ENCODE results near the gene B9D1. TPM values are rescaled to one million over a fixed set of nuclear protein-coding genes. Genes with fewer than 3 reads are reported as not detected.

B9D1 gene
- total RNA-seq, 2 experiments from 2014 or later = 21.1 to 38.1 TPM

- H3K9me3 ChIP-seq (ENCODE audit: low read length) = no peaks in the 10 kb centered on the region
- no peak overlapping the region for H3K27ac ChIP-seq (ENCODE audit: low read depth, low read length, poor library complexity, severe bottlenecking)
- CTCF ChIA-PET (ENCODE audit: unreplicated experiment) = no interaction called here
- no peak for DNase-seq (ENCODE audit: low spot score)
- no TSS peak for BruUV-seq (replicated peaks)
- peak overlapping the region; percentile 63; the same call in 1 of the 2 replicates for H2AFZ ChIP-seq (ENCODE audit: low read length)
- POLR2A ChIA-PET = interaction anchor here (0.7 kb wide), 1 partner anchor 10 kb away, joined by 3 read pairs; no protein-coding TSS in a partner anchor
- peaks cover 13% of the 10 kb centered on the region for H3K4me1 ChIP-seq (ENCODE audit: insufficient read depth, low read length, poor library complexity, severe bottlenecking)
- H3K4me3 ChIP-seq (ENCODE audit: low read depth, low read length, poor library complexity, severe bottlenecking) = no peak overlapping the region
- H3K4me2 ChIP-seq (ENCODE audit: low read length) = no peak overlapping the region
- H3K9me2 ChIP-seq (ENCODE audit: insufficient read depth, low read length) = no peaks in the 10 kb centered on the region
- intact Hi-C loops (cut with micrococcal nuclease; ENCODE audit: unreplicated experiment) = no loop called here
- TF ChIP-seq EZH2phosphoT487 (IDR thresholded peaks at IDR 0.05; ENCODE audit: borderline replicate concordance, low read depth, low read length) (no peak), CTCF (conservative IDR thresholded peaks at IDR 0.05; ENCODE audit: low read length) (no peak)
- H3K79me2 ChIP-seq (ENCODE audit: insufficient read depth, low read depth, low read length) = no peaks in the 10 kb centered on the region
- H4K20me1 ChIP-seq (ENCODE audit: insufficient read depth, low read length) = no peaks in the 10 kb centered on the region
- no peaks in the 10 kb centered on the region for H3K36me3 ChIP-seq (ENCODE audit: insufficient read depth, low read length)
Observed at GRCh38 chr17:19398301-19399181, 36.0 kb upstream of the B9D1 start.

- no TSS peak for BruUV-seq (replicated peaks)
- intact Hi-C loops (cut with micrococcal nuclease; ENCODE audit: unreplicated experiment) = loop anchor here (1.0 kb wide), 1 partner anchor 50 kb away; no protein-coding TSS in a partner anchor
Observed at GRCh38 chr17:19397556-19398041, 35.1 kb upstream of the B9D1 start.

More at GRCh38 chr17:19397556-19398041, 35.1 kb upstream of the B9D1 start:
- peak; percentile 80 for DNase-seq (ENCODE audit: low spot score)
- Histone ChIP-seq H3K79me2 (ENCODE audit: insufficient read depth, low read depth, low read length) (no peaks in the 10 kb centered on the region), H3K9me3 (ENCODE audit: low read length) (no peaks in the 10 kb centered on the region), H3K36me3 (ENCODE audit: insufficient read depth, low read length) (no peaks in the 10 kb centered on the region), H3K9me2 (ENCODE audit: insufficient read depth, low read length) (no peaks in the 10 kb centered on the region), H4K20me1 (ENCODE audit: insufficient read depth, low read length) (no peaks in the 10 kb centered on the region), H3K27ac (ENCODE audit: low read depth, low read length, poor library complexity, severe bottlenecking) (no peak overlapping the region), H3K4me1 (ENCODE audit: insufficient read depth, low read length, poor library complexity, severe bottlenecking) (peaks cover 13% of the 10 kb centered on the region), H3K4me3 (ENCODE audit: low read depth, low read length, poor library complexity, severe bottlenecking) (no peak overlapping the region), H2AFZ (ENCODE audit: low read length) (peak overlapping the region; percentile 63; the same call in 1 of the 2 replicates), H3K4me2 (ENCODE audit: low read length) (peak overlapping the region; percentile 9; the same call in 1 of the 2 replicates)
- ChIA-PET POLR2A (interaction anchor here (0.8 to 1.3 kb wide), 2 partner anchors 20 to 29 kb away, joined by 3 to 4 read pairs; partner anchors contain the start of gene MAPK7), CTCF (ENCODE audit: unreplicated experiment) (no interaction called here)
- TF ChIP-seq CTCF (conservative IDR thresholded peaks at IDR 0.05; ENCODE audit: low read length) (peak; percentile 82), EZH2phosphoT487 (IDR thresholded peaks at IDR 0.05; ENCODE audit: borderline replicate concordance, low read depth, low read length) (no peak)

Measured in OCI-LY7 (cell line).